IMR-90 (cell line): ENCODE data around the gene ZC3H7B. TPM values are rescaled to one million over a fixed set of nuclear protein-coding genes. Genes with fewer than 3 reads are reported as not detected.

Source experiments
- ATAC-seq: fragments of 200-7000 bp; cut with Tn5 transposase; 2 replicates; pipeline ENCODE4 v1.9.1; 2020; ENCODE audit warnings: low read depth, mild to moderate bottlenecking, moderate library complexity
- BruUV-seq: library from RNA; stranded (reverse); fragments of 400-500 nt; replicated peaks from 2 replicates; lab custom pipeline; 2021; lab: Mats Ljungman, UMichigan
- CTCF ChIA-PET: fragments of 300-600 bp; formaldehyde crosslinking; extraction: SDS; loops from one replicate; lab custom pipeline; 2021; ENCODE audit warnings: antibody characterized with exemption; lab: Yijun Ruan, JAX
- POLR2A ChIA-PET: fragments of 300-600 bp; sonication (Branson Sonifier 250); formaldehyde crosslinking; loops from one replicate; lab custom pipeline; 2022; ENCODE audit warnings: antibody characterized with exemption; ENCODE audit not compliant: unreplicated experiment; lab: Charles Lee
- DNase-seq: peaks from one replicate; pipeline ENCODE4 v3.0.0; 2013
- H2AFZ ChIP-seq: replicated peaks from 2 replicates; pipeline ENCODE3; 2013; ENCODE audit warnings: low read length, mild to moderate bottlenecking; ENCODE audit not compliant: poor library complexity
- H2AK5ac ChIP-seq: 2 replicates; pipeline ENCODE4 v1.6.1; 2013; ENCODE audit warnings: low read depth, low read length, inconsistent platforms
- H2AK9ac ChIP-seq: replicated peaks from 2 replicates; pipeline ENCODE3; 2013; ENCODE audit warnings: mild to moderate bottlenecking, low read depth, low read length, moderate library complexity; ENCODE audit not compliant: poor library complexity
- H2BK120ac ChIP-seq: 2 replicates; pipeline ENCODE4 v1.6.1; 2013; ENCODE audit warnings: low read depth, low read length, inconsistent platforms
- H2BK15ac ChIP-seq: 3 replicates; pipeline ENCODE4 v1.6.1; 2013; ENCODE audit warnings: low read depth, low read length, inconsistent platforms
- H2BK20ac ChIP-seq: 2 replicates; pipeline ENCODE4 v1.6.1; 2013; ENCODE audit warnings: low read depth, mild to moderate bottlenecking, inconsistent platforms, low read length, moderate library complexity
- H2BK5ac ChIP-seq: 2 replicates; pipeline ENCODE4 v1.6.1; 2013; ENCODE audit warnings: mild to moderate bottlenecking, low read depth, low read length, inconsistent platforms; ENCODE audit not compliant: poor library complexity, severe bottlenecking
- H3K14ac ChIP-seq: replicated peaks from 2 replicates; pipeline ENCODE4 v1.6.1; 2013; ENCODE audit warnings: low read depth, low read length, inconsistent platforms
- H3K18ac ChIP-seq: 2 replicates; pipeline ENCODE4 v1.6.1; 2013; ENCODE audit warnings: low read depth, low read length, control low read depth
- H3K23ac ChIP-seq: 2 replicates; pipeline ENCODE4 v1.6.1; 2013; ENCODE audit warnings: low read depth, low read length, inconsistent platforms
- H3K27ac ChIP-seq: 2 replicates; pipeline ENCODE4 v1.5.1; 2013; ENCODE audit warnings: mild to moderate bottlenecking, control low read depth, low read length; ENCODE audit not compliant: insufficient read depth
- H3K27me3 ChIP-seq: 2 replicates; pipeline ENCODE4 v1.6.1; 2013; ENCODE audit warnings: low read length; ENCODE audit not compliant: control insufficient read depth, insufficient read depth
- H3K36me3 ChIP-seq: 2 replicates; pipeline ENCODE4 v1.6.1; 2013; ENCODE audit warnings: low read length, mixed read lengths; ENCODE audit not compliant: control insufficient read depth, insufficient read depth
- H3K4ac ChIP-seq: 2 replicates; pipeline ENCODE4 v1.6.1; 2013; ENCODE audit warnings: low read depth, low read length, inconsistent platforms
- H3K4me1 ChIP-seq: 2 replicates; pipeline ENCODE4 v1.6.1; 2013; ENCODE audit warnings: low read length, mixed read lengths; ENCODE audit not compliant: control insufficient read depth, insufficient read depth
- H3K4me2 ChIP-seq: 2 replicates; pipeline ENCODE4 v1.6.1; 2013; ENCODE audit warnings: low read depth, mild to moderate bottlenecking, control low read depth, low read length, moderate library complexity
- H3K4me3 ChIP-seq: 2 replicates; pipeline ENCODE4 v1.5.1; 2013; ENCODE audit warnings: low read depth, mild to moderate bottlenecking, control low read depth, low read length, moderate library complexity; ENCODE audit not compliant: insufficient read depth
- H3K56ac ChIP-seq: 2 replicates; pipeline ENCODE4 v1.6.1; 2013; ENCODE audit warnings: low read length, inconsistent platforms; ENCODE audit not compliant: insufficient read depth; ENCODE audit errors: extremely low read depth
- H3K79me1 ChIP-seq, 2 experiments: 2 replicates each; pipeline ENCODE4 v1.6.1; 2013; ENCODE audit warnings: low read length in 2 of 2, inconsistent platforms in 1 of 2, low read depth in 1 of 2
- H3K9ac ChIP-seq: 2 replicates; pipeline ENCODE4 v1.6.1; 2013; ENCODE audit warnings: low read depth, low read length, control low read depth
- H3K9me1 ChIP-seq: 2 replicates; pipeline ENCODE4 v1.6.1; 2013; ENCODE audit warnings: low read length, inconsistent platforms; ENCODE audit not compliant: insufficient read depth
- H3K9me3 ChIP-seq: 2 replicates; pipeline ENCODE4 v1.6.1; 2013; ENCODE audit warnings: low read length; ENCODE audit not compliant: control insufficient read depth, insufficient read depth
- H4K20me1 ChIP-seq: 2 replicates; pipeline ENCODE4 v1.6.1; 2013; ENCODE audit warnings: low read length, inconsistent platforms; ENCODE audit not compliant: insufficient read depth
- H4K5ac ChIP-seq: 2 replicates; pipeline ENCODE4 v1.6.1; 2013; ENCODE audit warnings: mild to moderate bottlenecking, low read depth, low read length, control low read depth
- H4K8ac ChIP-seq, 2 experiments: 2 replicates each; pipeline ENCODE4 v1.6.1; 2013; ENCODE audit warnings: low read depth in 2 of 2, low read length in 2 of 2, control low read depth in 1 of 2, inconsistent platforms in 1 of 2
- H4K91ac ChIP-seq: 2 replicates; pipeline ENCODE4 v1.6.1; 2013; ENCODE audit warnings: low read depth, low read length, inconsistent platforms; ENCODE audit not compliant: insufficient read depth
- BHLHE40 ChIP-seq: fragments of 150-350 bp; IDR thresholded peaks from 2 replicates; pipeline ENCODE4 v1.6.1; 2016; ENCODE audit warnings: mild to moderate bottlenecking, low read depth, low read length
- CEBPB ChIP-seq: IDR thresholded peaks from 2 replicates; pipeline ENCODE4 v1.6.1; 2012; ENCODE audit warnings: low read depth, low read length, improper control_type of control experiment
- CHD1 ChIP-seq: IDR thresholded peaks from 2 replicates; pipeline ENCODE4 v1.6.1; 2012; ENCODE audit warnings: low read depth, low read length, improper control_type of control experiment
- CTCF ChIP-seq: conservative IDR thresholded peaks from 2 replicates; pipeline ENCODE4 v1.5.1; 2012; ENCODE audit warnings: mild to moderate bottlenecking, low read depth, low read length, improper control_type of control experiment
- FOS ChIP-seq: fragments of 150-350 bp; IDR thresholded peaks from 2 replicates; pipeline ENCODE4 v1.6.1; 2016; ENCODE audit warnings: low read depth, low read length
- MAFK ChIP-seq: IDR thresholded peaks from 2 replicates; pipeline ENCODE4 v1.6.1; 2012; ENCODE audit warnings: low read depth, low read length, improper control_type of control experiment
- MAZ ChIP-seq: IDR thresholded peaks from 2 replicates; pipeline ENCODE4 v1.6.1; 2012; ENCODE audit warnings: low read depth, mild to moderate bottlenecking, low read length, improper control_type of control experiment, moderate library complexity, borderline replicate concordance
- MXI1 ChIP-seq: IDR thresholded peaks from 2 replicates; pipeline ENCODE4 v1.6.1; 2012; ENCODE audit warnings: low read depth, mild to moderate bottlenecking, low read length, moderate library complexity, borderline replicate concordance
- NFE2L2 ChIP-seq: fragments of 150-350 bp; IDR thresholded peaks from 2 replicates; pipeline ENCODE4 v1.6.1; 2016; ENCODE audit warnings: low read depth, mild to moderate bottlenecking, low read length
- POLR2A ChIP-seq: IDR thresholded peaks from 2 replicates; pipeline ENCODE4 v1.6.1; 2012; ENCODE audit warnings: mild to moderate bottlenecking, low read depth, low read length
- RAD21 ChIP-seq: IDR thresholded peaks from 2 replicates; pipeline ENCODE4 v1.6.1; 2012; ENCODE audit warnings: low read length, improper control_type of control experiment
- RCOR1 ChIP-seq: IDR thresholded peaks from 2 replicates; pipeline ENCODE4 v1.6.1; 2012; ENCODE audit warnings: mild to moderate bottlenecking, low read length, improper control_type of control experiment; ENCODE audit not compliant: insufficient replicate concordance
- RFX5 ChIP-seq: IDR thresholded peaks from 2 replicates; pipeline ENCODE4 v1.8.0; 2012; ENCODE audit warnings: low read depth, mild to moderate bottlenecking, low read length, moderate library complexity
- SMC3 ChIP-seq: fragments of 150-350 bp; IDR thresholded peaks from 2 replicates; pipeline ENCODE4 v1.6.1; 2016; ENCODE audit warnings: low read depth, mild to moderate bottlenecking, antibody characterized with exemption, low read length, moderate library complexity
- WGBS, 2 experiments: methylation state at CpG; one replicate each; pipeline versions ENCODE4 v1.1.5 to v1.1.7; 2013; ENCODE audit warnings: missing lambda C conversion rate in 2 of 2; ENCODE audit not compliant: insufficient read length in 1 of 2; ENCODE audit errors: extremely low coverage in 2 of 2; 5-methylcytosine and 5-hydroxymethylcytosine counted together
- dilution Hi-C: fragments of 300-500 bp; cut with HindIII; formaldehyde crosslinking; loops from one replicate; pipeline ENCODE4 v1.14.3; 2018; ENCODE audit warnings: low sequenced_read_pairs; ENCODE audit not compliant: unreplicated experiment
- in situ Hi-C: fragments of 300-500 bp; cut with MboI; formaldehyde crosslinking; loops from 3 replicates; pipeline ENCODE4 v1.14.3; 2019; ENCODE audit warnings: low sequenced_read_pairs, inconsistent platforms, mixed read lengths
- intact Hi-C: fragments of 100-400 bp; cut with micrococcal nuclease; formaldehyde crosslinking; loops from 2 replicates; pipeline ENCODE4 v1.10.0; 2022
- polyA plus RNA-seq, 3 experiments: library from polyadenylated mRNA; depleted of rRNA; stranded (reverse); fragments of >200 nt; gene quantifications; 2 replicates each; pipeline ENCODE4 v1.2.3, GENCODE V29; 2012; ENCODE audit warnings: low replicate concordance in 1 of 3
- total RNA-seq: library from RNA; depleted of rRNA; stranded (reverse); fragments of >200 nt; gene quantifications from 2 replicates; pipeline ENCODE4 v1.2.3, GENCODE V29; 2012
- TF ChIP-seq, protein P1 (sequence below): fragments of 150-350 bp; IDR thresholded peaks from 2 replicates; pipeline ENCODE4 v1.6.1; 2017; ENCODE audit warnings: mild to moderate bottlenecking, antibody characterized with exemption, low read length, low read depth
- TF ChIP-seq, protein P2 (sequence below): fragments of 150-350 bp; IDR thresholded peaks from 2 replicates; pipeline ENCODE4 v1.6.1; 2016; ENCODE audit warnings: low read depth, mild to moderate bottlenecking, low read length, moderate library complexity, borderline replicate concordance

Gene ZC3H7B
- total and polyA plus RNA-seq, 2 of the 4 experiments (the other 2 are of a cell fraction): 37.6 to 72.3 TPM

GRCh38 chr22:41344189-41344788 is 43.0 kb downstream of the ZC3H7B start:
- no peaks in the 10 kb centered on the region for H4K20me1 ChIP-seq
- no peak overlapping the region for H4K5ac ChIP-seq
- TF ChIP-seq NFE2L2: no peak
- no peak for TF ChIP-seq CTCF
- TF ChIP-seq MAFK: no peak
- TF ChIP-seq MAZ: no peak
- no peak for TF ChIP-seq RFX5
- TF ChIP-seq POLR2A: no peak
- TF ChIP-seq SMC3: no peak
- TF ChIP-seq RAD21: no peak
- TF ChIP-seq, protein P1, sequence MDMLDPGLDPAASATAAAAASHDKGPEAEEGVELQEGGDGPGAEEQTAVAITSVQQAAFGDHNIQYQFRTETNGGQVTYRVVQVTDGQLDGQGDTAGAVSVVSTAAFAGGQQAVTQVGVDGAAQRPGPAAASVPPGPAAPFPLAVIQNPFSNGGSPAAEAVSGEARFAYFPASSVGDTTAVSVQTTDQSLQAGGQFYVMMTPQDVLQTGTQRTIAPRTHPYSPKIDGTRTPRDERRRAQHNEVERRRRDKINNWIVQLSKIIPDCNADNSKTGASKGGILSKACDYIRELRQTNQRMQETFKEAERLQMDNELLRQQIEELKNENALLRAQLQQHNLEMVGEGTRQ: no peak
- TF ChIP-seq FOS: no peak
- no peak for TF ChIP-seq BHLHE40
- no peak for TF ChIP-seq RCOR1
- TF ChIP-seq MXI1: no peak
- no peak for TF ChIP-seq CHD1
- no peak for TF ChIP-seq CEBPB
- TF ChIP-seq, protein P2, sequence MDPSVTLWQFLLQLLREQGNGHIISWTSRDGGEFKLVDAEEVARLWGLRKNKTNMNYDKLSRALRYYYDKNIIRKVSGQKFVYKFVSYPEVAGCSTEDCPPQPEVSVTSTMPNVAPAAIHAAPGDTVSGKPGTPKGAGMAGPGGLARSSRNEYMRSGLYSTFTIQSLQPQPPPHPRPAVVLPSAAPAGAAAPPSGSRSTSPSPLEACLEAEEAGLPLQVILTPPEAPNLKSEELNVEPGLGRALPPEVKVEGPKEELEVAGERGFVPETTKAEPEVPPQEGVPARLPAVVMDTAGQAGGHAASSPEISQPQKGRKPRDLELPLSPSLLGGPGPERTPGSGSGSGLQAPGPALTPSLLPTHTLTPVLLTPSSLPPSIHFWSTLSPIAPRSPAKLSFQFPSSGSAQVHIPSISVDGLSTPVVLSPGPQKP: no peak
- H2BK5ac ChIP-seq: no peak overlapping the region
- ATAC-seq (no peak), DNase-seq (no peak)
- no peak overlapping the region for H3K27ac ChIP-seq
- no peaks in the 10 kb centered on the region for H3K9me3 ChIP-seq
- H4K91ac ChIP-seq: no peak overlapping the region
- in situ Hi-C loops: no loop called here
- no TSS peak for BruUV-seq
- no peak overlapping the region for H3K9ac ChIP-seq
- intact Hi-C loops: no loop called here
- ChIA-PET CTCF (no interaction called here), POLR2A (no interaction called here)
- no peaks in the 10 kb centered on the region for H3K27me3 ChIP-seq
- H2BK15ac ChIP-seq: no peak overlapping the region
- WGBS, 2 experiments: 93% methylated on average over 5 of the region's 11 CpGs; no CpG with 5 or more reads in 1 of the 2 experiments
- dilution Hi-C loops: no loop called here
- H3K9me1 ChIP-seq: no peaks in the 10 kb centered on the region
- H2BK20ac ChIP-seq: no peak overlapping the region
- no peak overlapping the region for H2AK5ac ChIP-seq
- no peak overlapping the region for H3K4ac ChIP-seq
- H3K4me3 ChIP-seq: no peak overlapping the region
- no peak overlapping the region for H3K14ac ChIP-seq
- H3K56ac ChIP-seq: no peak overlapping the region
- no peak overlapping the region for H3K18ac ChIP-seq
- no peak overlapping the region for H2BK120ac ChIP-seq
- no peak overlapping the region for H3K23ac ChIP-seq
- H4K8ac ChIP-seq: no peak overlapping the region
- H3K4me1 ChIP-seq: no peaks in the 10 kb centered on the region
- no peak overlapping the region for H2AK9ac ChIP-seq
- peaks cover 85% of the 10 kb centered on the region for H3K36me3 ChIP-seq
- no peak overlapping the region for H3K4me2 ChIP-seq
- H3K79me1 ChIP-seq: peaks cover 14 to 52% of the 10 kb centered on the region in 2 experiments
- H2AFZ ChIP-seq: no peak overlapping the region
